HUDEP-2 (cell line): ENCODE data around the gene PBX1.

Experiments used
- DNase-seq, 76 experiments: peaks; one replicate each; lab custom pipeline; 2025; ENCODE audit not compliant: unreplicated experiment in 76 of 76; lab: John Stamatoyannopoulos, UW

Gene PBX1

GRCh38 chr1:164660775-164661174 lies 101.8 kb downstream of the PBX1 start:
- no peak for DNase-seq

DNA sequence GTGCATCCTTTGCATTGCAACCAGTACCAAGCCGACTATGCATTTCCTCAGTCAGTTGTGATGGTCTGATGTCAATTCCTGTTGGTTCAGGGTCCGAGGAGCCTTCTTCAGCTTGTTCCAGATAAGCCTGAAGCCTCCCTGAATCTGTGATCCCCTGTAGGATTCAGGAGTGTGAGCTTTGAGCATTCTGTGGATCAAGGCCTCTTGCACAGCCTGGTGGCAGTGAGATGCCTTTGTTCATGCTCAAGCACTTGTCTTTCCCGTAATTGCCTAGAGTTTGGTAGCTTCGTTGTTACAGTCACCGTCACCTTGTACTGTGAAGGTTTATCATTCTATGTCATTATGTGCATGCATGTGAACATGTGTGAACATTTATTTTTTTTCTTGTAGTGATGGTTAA lies 103.5 kb downstream of the PBX1 start:
- DNase-seq, result no peak

DNA sequence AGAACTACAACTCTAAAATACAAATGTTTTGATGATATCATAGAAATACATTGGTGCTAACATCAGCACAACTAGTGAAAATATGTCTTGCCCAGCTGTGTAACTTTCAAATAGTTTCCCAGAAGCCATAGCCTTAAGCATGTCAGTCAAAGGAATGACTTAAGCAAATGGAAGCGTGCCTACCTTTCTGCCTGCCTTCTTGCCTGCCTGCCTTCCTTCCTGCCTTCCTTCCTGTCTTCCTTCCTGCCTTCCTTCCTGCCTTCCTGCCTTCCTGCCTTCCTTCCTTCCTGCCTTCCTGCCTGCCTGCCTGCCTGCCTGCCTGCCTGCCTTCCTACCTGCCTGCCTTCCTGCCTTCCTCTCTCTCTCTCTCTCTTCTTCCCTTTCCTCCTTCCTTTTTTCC lies 104.0 kb downstream of the PBX1 start:
- no peak for DNase-seq

GRCh38 chr1:164664127-164664526 lies 105.1 kb downstream of the PBX1 start:
- DNase-seq, result no peak

DNA sequence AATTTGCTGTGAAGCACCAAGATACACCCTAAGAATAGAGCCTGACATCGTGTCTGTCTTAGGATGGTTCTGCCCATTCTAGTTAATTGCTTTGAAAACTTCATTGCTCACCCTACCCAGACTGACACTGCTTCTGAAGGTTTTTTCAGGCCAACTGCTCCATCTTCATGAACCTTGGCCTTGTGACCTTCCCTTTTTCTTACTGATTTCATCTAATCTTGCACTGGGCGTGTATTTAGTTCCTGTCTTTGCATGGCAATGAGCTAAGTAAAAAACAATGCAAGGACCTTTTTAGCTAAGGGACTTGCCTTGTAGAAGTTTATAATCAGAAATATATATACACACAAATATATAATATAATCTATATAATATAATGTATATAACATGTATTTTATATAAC lies 108.0 kb downstream of the PBX1 start:
- DNase-seq, result no peak

GRCh38 chr1:164667600-164667999 lies 108.6 kb downstream of the PBX1 start:
- no peak for DNase-seq

DNA sequence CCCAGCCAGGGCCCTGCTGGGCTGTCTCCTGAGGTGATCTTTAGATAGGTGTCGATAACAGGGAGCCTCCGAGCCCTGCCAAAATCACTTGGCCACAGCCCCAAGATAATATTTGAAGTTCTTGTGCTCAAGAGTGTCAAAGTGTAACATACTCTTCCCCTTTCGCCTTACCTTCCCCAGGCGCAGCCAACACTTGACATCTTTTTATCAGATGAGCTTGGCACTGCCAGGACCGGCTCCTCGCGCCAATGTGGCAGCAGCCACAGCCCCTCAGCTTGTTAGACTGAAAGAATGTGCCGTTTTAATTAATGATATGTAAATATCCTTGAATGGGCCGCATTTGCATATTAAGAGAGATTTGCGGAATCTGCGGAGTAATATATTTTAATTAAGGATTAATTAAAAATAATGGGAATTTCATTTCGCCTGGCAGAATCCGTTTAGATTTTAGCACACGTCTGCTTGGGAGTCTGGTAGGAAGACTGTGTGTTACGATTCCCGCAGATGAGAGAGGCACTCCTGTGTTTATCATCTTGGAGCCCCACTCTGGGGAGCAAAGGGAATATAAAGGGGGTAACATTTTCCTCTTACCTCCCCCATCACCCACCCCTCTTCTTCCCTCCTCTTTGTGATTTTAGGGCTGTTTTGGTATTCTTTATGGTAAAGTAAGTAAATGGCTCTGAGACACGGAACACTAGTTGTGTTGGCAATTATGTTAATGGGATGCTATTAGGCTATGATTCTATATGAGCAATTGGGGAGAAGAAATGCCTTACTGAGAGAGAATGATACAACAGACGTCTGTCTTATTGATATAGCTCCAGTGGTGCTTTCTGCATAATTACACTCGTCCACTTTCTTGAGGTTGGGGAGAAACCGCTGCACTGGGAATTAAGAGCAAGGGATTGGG lies 109.8 kb downstream of the PBX1 start:
- DNase-seq, result no peak

- DNase-seq, result no peak
Measured at GRCh38 chr1:164670026-164670425, 111.0 kb downstream of the PBX1 start.

DNA sequence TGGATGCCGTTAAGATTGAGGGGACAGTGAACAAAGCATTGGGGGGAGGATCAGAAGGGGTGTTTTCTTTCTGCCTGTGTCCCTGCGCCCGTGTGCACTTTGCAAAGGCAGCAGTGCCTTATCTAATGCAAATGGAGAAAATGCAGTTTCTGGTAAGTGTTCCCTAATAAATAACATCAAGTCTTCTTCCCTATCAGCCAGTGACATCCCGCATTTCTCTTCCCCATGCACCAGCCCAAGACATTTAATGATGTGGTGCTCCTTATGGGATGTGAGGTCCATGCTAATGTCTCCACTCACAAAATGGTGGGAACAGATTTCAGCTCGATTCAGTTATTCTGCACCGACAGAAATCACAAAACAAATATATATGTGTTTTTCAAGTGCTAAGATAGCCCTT lies 111.8 kb downstream of the PBX1 start:
- no peak for DNase-seq

GRCh38 chr1:164671323-164671965 lies 112.5 kb downstream of the PBX1 start:
- DNase-seq, result no peak

GRCh38 chr1:164671966-164672571 lies 113.1 kb downstream of the PBX1 start:
- DNase-seq, result no peak

DNA sequence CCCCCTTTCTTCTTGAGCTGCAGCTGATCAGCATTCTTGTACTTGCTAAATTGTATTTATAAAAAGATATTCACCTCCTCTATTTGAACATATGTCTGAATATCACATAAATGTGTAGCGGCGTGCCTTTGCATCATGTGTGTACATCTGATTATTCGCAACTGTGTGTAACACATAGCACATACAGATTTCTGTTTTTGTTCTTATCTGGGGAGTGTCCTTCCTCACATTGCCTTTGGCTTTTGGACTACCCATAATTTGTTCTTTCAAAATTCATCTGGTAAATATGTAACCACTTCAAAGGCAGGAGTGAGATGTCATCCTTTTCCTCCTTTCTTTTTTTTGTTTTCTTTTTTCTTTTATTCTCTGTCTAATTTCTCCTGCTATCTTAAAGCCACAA lies 113.6 kb downstream of the PBX1 start:
- DNase-seq, result no peak

GRCh38 chr1:164673584-164674214 lies 114.7 kb downstream of the PBX1 start:
- peak in 36 of 76 experiments; percentile 2 to 48 (median 13) for DNase-seq

DNA sequence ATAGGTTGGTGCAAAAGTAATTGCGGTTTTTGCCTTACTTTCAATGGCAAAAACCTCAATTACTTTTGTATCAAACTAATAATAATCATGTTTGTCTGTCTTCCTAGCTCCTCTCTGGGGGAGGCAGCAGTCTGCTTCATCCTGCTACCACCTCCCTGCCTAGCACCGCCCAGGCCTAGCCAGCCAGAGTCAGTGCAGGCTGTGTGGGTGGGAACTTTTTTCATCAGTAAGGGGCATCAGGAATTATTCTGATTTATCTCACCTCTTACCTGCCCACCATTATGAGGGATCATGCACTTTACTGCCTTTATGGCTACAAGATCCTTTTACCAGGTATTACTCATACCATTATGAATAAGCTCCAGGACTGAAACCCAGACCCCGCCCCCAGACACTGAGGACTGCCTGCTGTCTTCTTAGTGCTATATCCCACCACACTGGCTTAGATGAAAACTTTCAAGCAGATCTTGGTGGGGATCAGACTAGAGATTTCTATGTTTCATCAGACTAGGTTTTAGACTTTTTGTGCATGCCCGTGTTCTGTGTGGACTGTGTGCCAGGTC lies 116.4 kb downstream of the PBX1 start:
- DNase-seq, result no peak

GRCh38 chr1:164678136-164678700 lies 119.2 kb downstream of the PBX1 start:
- DNase-seq, result no peak

- no peak for DNase-seq
Measured at GRCh38 chr1:164682570-164682969, 123.6 kb downstream of the PBX1 start.

DNA sequence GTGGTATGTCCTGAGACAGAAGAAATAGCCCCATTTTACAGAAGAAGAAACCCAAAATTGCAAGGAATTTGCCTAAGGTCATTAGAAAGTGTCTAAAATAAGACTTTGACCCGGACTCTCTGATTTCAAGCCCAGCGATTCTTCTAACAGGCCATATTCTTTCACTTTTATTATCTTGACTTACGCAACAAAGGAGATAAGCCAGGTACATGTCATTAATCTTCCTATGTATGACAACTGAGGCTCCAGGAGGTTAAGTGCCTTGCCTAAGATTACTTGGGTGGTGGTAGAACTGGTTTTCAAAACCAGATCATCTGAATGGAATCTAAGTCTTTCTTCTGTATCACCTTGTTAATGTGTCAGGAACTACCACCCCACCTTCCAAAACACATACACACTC lies 124.3 kb downstream of the PBX1 start:
- DNase-seq, result no peak

GRCh38 chr1:164685266-164686035 lies 126.5 kb downstream of the PBX1 start:
- DNase-seq, result no peak

DNA sequence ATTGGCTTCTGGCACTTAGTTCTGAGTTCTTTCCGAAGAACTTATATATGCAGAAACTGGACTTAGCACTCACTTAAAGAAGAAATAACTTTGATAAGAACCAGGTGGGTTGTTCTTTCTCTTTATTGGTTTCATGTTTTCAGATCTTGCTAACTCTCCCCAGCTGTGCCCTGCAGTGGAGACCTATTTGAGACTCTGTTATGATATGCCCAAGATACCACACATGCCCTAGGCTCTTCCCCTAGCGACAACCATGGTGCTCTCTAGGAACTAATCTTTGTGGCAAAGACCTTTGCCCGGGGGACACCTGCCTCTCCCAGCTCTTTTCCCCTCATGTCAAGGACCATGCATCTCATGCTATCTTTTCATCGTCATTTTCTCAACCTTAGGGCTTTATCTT lies 128.8 kb downstream of the PBX1 start:
- no peak for DNase-seq

DNA sequence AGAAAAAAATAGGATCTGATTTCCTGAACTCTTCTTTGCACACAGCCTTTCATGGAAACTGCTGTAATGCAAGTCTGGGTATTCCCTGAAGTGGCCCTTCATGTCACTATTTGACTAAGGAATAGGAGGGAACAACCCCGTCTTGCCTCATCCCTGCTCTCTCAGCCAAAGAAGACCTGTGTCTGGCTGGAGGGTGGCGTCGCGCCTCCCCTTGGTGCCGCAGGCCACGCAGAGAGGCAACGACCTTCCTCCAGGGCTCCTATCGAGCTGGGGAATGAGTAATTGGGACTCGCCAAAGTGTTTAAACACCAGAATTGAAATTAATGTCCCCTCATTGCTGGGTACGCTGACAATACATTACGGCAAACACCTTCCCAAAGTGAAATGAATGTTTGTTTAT lies 129.8 kb downstream of the PBX1 start:
- no peak for DNase-seq
